ENCODE results near the gene BABAM2. TPM values are rescaled to one million over a fixed set of nuclear protein-coding genes. Genes with fewer than 3 reads are reported as not detected.

BABAM2 gene
- total RNA-seq, 1 experiment from 2014 or later: 46.1 TPM

DNA sequence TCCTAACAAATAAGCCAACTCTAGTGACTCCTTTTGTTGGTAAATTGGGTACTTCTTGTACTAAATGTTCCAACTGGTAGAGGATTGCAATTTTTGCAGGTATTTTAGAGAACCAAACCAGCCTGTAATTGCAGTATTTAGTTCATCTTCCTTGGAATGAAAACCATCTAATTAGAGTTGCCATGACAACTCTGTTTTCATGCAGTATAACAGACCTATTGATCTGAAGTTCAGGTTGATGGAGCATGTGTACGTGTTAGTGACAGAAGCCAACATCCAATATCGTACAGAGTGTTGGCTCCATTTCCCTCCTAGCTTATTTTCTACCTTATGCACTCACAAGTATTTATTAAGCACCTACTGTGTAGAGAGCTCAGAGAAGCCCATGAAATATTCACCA lies 325.8 kb downstream of the BABAM2 start:
- no peaks in the 10 kb centered on the region for H3K79me2 ChIP-seq (ENCODE audit: low read depth)
- H3K9me2 ChIP-seq (ENCODE audit: insufficient read depth): no peaks in the 10 kb centered on the region
- no peaks in the 10 kb centered on the region for H3K9me3 ChIP-seq (ENCODE audit: insufficient read depth, low read depth)
- ChIA-PET CTCF (no interaction called here), POLR2A (ENCODE audit: unreplicated experiment) (interaction anchor here (0.6 kb wide), 1 partner anchor 9 kb away, joined by 6 read pairs; no protein-coding TSS in a partner anchor)
- H3K4me2 ChIP-seq: no peak overlapping the region
- H4K20me1 ChIP-seq (ENCODE audit: insufficient read depth): 0 out of 2 replicates have a peak, but pooled peaks cover 4% of the 10 kb centered on the region
- H3K36me3 ChIP-seq (ENCODE audit: low read depth): no peaks in the 10 kb centered on the region
- H2AFZ ChIP-seq: no peak overlapping the region
- DNase-seq: no peak
- H3K4me1 ChIP-seq (replicated peaks; ENCODE audit: insufficient read depth): peaks cover 11% of the 10 kb centered on the region
- no peaks in the 10 kb centered on the region for H3K27me3 ChIP-seq (ENCODE audit: insufficient read depth, low read depth)
- TF ChIP-seq, protein P1, sequence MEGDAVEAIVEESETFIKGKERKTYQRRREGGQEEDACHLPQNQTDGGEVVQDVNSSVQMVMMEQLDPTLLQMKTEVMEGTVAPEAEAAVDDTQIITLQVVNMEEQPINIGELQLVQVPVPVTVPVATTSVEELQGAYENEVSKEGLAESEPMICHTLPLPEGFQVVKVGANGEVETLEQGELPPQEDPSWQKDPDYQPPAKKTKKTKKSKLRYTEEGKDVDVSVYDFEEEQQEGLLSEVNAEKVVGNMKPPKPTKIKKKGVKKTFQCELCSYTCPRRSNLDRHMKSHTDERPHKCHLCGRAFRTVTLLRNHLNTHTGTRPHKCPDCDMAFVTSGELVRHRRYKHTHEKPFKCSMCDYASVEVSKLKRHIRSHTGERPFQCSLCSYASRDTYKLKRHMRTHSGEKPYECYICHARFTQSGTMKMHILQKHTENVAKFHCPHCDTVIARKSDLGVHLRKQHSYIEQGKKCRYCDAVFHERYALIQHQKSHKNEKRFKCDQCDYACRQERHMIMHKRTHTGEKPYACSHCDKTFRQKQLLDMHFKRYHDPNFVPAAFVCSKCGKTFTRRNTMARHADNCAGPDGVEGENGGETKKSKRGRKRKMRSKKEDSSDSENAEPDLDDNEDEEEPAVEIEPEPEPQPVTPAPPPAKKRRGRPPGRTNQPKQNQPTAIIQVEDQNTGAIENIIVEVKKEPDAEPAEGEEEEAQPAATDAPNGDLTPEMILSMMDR (conservative IDR thresholded peaks at IDR 0.05): no peak
- TF ChIP-seq EZH2 (IDR thresholded peaks at IDR 0.05; ENCODE audit: low read depth): no peak
- H3K27ac ChIP-seq: no peak overlapping the region
- peaks cover 5% of the 10 kb centered on the region; the same call in 1 of the 2 replicates for H3F3A ChIP-seq (ENCODE audit: insufficient read depth, low read depth)
- no peak overlapping the region for H3K4me3 ChIP-seq
- BruUV-seq (replicated peaks): no TSS peak
- intact Hi-C loops (cut with micrococcal nuclease; ENCODE audit: unreplicated experiment): no loop called here

DNA sequence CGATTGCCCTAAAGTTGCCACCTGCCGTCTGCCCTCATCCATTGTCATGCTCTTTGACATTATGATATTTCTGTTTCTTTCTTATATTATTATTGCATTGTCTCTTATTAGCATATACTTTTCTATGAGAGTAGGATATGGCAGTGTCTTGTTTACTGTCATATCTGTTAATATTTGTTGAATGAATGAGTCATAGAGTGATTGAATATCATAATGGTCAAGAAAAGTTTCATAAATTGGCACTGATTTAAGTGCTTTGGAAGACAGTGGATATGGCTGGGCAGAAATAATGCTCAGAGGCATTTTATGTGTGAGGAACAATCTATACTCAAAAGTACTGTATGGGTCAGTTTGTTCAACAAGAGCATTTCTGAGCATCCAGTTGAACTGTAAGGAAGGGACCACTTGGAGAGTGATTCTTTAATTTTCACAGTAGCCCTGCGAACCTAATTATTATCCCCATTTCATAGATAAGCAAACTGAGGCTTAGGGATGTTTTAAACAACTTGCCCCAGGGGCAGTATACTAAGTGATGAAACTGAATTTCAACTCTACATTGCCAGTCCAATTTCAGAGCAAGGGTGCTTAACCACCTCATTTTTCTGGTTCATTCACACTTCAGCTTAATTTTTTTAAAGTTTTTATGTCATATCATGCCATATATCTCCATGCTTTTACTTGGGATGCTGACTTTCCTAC lies 326.7 kb downstream of the BABAM2 start:
- H3K9me2 ChIP-seq (ENCODE audit: insufficient read depth): no peaks in the 10 kb centered on the region
- POLR2A ChIA-PET (ENCODE audit: unreplicated experiment): no interaction called here
- H3K4me2 ChIP-seq: no peak overlapping the region
- H3K27ac ChIP-seq: no peak overlapping the region
- H3K79me2 ChIP-seq (ENCODE audit: low read depth): no peaks in the 10 kb centered on the region
- CTCF ChIA-PET: no interaction called here
- H3K4me3 ChIP-seq: no peak overlapping the region
- peaks cover 5% of the 10 kb centered on the region; the same call in 1 of the 2 replicates for H3F3A ChIP-seq (ENCODE audit: insufficient read depth, low read depth)
- 0 out of 2 replicates have a peak, but pooled peaks cover 4% of the 10 kb centered on the region for H4K20me1 ChIP-seq (ENCODE audit: insufficient read depth)
- intact Hi-C loops (cut with micrococcal nuclease; ENCODE audit: unreplicated experiment): no loop called here
- TF ChIP-seq EZH2 (IDR thresholded peaks at IDR 0.05; ENCODE audit: low read depth): no peak
- TF ChIP-seq, protein P1 (conservative IDR thresholded peaks at IDR 0.05): no peak
- BruUV-seq (replicated peaks): no TSS peak
- no peaks in the 10 kb centered on the region for H3K27me3 ChIP-seq (ENCODE audit: insufficient read depth, low read depth)
- no peak overlapping the region for H2AFZ ChIP-seq
- DNase-seq: no peak
- peaks cover 11% of the 10 kb centered on the region for H3K4me1 ChIP-seq (replicated peaks; ENCODE audit: insufficient read depth)
- H3K36me3 ChIP-seq (ENCODE audit: low read depth): no peaks in the 10 kb centered on the region
- H3K9me3 ChIP-seq (ENCODE audit: insufficient read depth, low read depth): no peaks in the 10 kb centered on the region

DNA sequence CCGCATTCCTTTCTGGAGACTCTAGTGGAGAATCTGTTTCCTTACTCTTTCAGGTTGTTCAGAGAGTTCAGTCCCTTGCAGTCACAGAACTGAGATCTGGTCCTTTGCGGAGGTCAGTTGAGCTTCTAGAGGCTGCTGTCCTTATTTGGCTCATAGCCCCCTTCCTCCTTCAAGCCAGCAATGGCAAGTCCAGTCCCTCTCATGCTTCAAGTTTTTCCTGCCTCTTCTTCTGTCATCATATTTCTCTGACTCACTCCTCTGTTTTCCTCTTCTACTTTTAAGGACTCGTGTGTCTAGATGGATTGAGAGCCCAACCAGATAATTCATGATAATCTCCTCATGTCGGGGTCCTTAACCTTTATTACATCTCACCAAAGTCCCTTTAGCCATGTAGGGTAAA lies 328.6 kb downstream of the BABAM2 start:
- no peaks in the 10 kb centered on the region for H3K9me3 ChIP-seq (ENCODE audit: insufficient read depth, low read depth)
- H3K4me1 ChIP-seq (replicated peaks; ENCODE audit: insufficient read depth): peaks cover 12% of the 10 kb centered on the region
- POLR2A ChIA-PET (ENCODE audit: unreplicated experiment): interaction anchor here (0.6 kb wide), 1 partner anchor 19 kb away, joined by 3 read pairs; no protein-coding TSS in a partner anchor
- H3F3A ChIP-seq (ENCODE audit: insufficient read depth, low read depth): peaks cover 2% of the 10 kb centered on the region; the same call in 1 of the 2 replicates
- intact Hi-C loops (cut with micrococcal nuclease; ENCODE audit: unreplicated experiment): no loop called here
- no peak for TF ChIP-seq EZH2 (IDR thresholded peaks at IDR 0.05; ENCODE audit: low read depth)
- TF ChIP-seq, protein P1 (conservative IDR thresholded peaks at IDR 0.05): no peak
- no TSS peak for BruUV-seq (replicated peaks)
- no peak overlapping the region for H3K4me2 ChIP-seq
- H3K79me2 ChIP-seq (ENCODE audit: low read depth): no peaks in the 10 kb centered on the region
- H4K20me1 ChIP-seq (ENCODE audit: insufficient read depth): 0 out of 2 replicates have a peak, but pooled peaks cover 4% of the 10 kb centered on the region
- H3K27ac ChIP-seq: no peak overlapping the region
- no peaks in the 10 kb centered on the region for H3K9me2 ChIP-seq (ENCODE audit: insufficient read depth)
- no peaks in the 10 kb centered on the region for H3K36me3 ChIP-seq (ENCODE audit: low read depth)
- H3K4me3 ChIP-seq: no peak overlapping the region
- no peak overlapping the region for H2AFZ ChIP-seq
- no peaks in the 10 kb centered on the region for H3K27me3 ChIP-seq (ENCODE audit: insufficient read depth, low read depth)
- CTCF ChIA-PET: no interaction called here
- no peak for DNase-seq
